Dermis microvascular lymphatic vessel endothelial cell (primary cell): ENCODE data around the gene JAK1. TPM values are rescaled to one million over a fixed set of nuclear protein-coding genes. Genes with fewer than 3 reads are reported as not detected.
"Not testable (repeated sequence)": the region's sequence is repeated elsewhere in the genome, so short reads cannot be mapped to it uniquely, and the experiment has no call there.

Experiments used
- DNase-seq, 2 donors: peaks; one replicate each; pipeline versions ENCODE4 v3.0.0 to v3.0.0-alpha.2; 2010; ENCODE audit warnings: low read depth in 2 of 2
- total RNA-seq: library from RNA; depleted of rRNA; stranded (reverse); fragments of >200 nt; gene quantifications from 2 replicates; pipeline ENCODE4 v1.2.1, GENCODE V29; 2014

JAK1 gene
- 137 and 171 TPM in 2 replicates for total RNA-seq

GRCh38 chr1:64966158-64966971, at the start of gene JAK1:
JAK1 (minus strand) TSS chr1:64966549; CDS start chr1:64886264, 80,285 bp downstream.
- peak; percentile 48 to 86 for DNase-seq

GRCh38 chr1:65014321-65014720, 48.0 kb upstream of the JAK1 start:
- DNase-seq: no peak

GRCh38 chr1:65011983-65012382, 45.6 kb upstream of the JAK1 start:
- DNase-seq: peak in 1 of 2 donors; percentile 11

GRCh38 chr1:65009724-65010420, 43.5 kb upstream of the JAK1 start:
- no peak for DNase-seq

- no peak for DNase-seq
Measured at GRCh38 chr1:65009176-65009575, 42.8 kb upstream of the JAK1 start.

- no peak for DNase-seq
Measured at GRCh38 chr1:65006806-65007205, 40.5 kb upstream of the JAK1 start.

- no peak for DNase-seq
Measured at GRCh38 chr1:65003316-65003664, 36.9 kb upstream of the JAK1 start.

- peak in 1 of 2 donors; percentile 83 for DNase-seq
Measured at GRCh38 chr1:65002508-65003315, 36.4 kb upstream of the JAK1 start.

- DNase-seq: no peak
Measured at GRCh38 chr1:65002156-65002507, 35.8 kb upstream of the JAK1 start.

GRCh38 chr1:65001231-65001792, 35.0 kb upstream of the JAK1 start:
- peak; percentile 41 to 81 for DNase-seq

- not testable (repeated sequence) for DNase-seq
Measured at GRCh38 chr1:64998425-64998948, 32.1 kb upstream of the JAK1 start.

GRCh38 chr1:64996541-64997257, 30.4 kb upstream of the JAK1 start:
- DNase-seq: no peak

GRCh38 chr1:64995316-64995715, 29.0 kb upstream of the JAK1 start:
- DNase-seq: no peak

- no peak for DNase-seq
Measured at GRCh38 chr1:64986903-64987871, 20.8 kb upstream of the JAK1 start.

- no peak for DNase-seq
Measured at GRCh38 chr1:64984737-64985136, 18.4 kb upstream of the JAK1 start.

GRCh38 chr1:64984106-64984505, 17.8 kb upstream of the JAK1 start:
- DNase-seq: no peak

GRCh38 chr1:64983110-64983509, 16.8 kb upstream of the JAK1 start:
- no peak for DNase-seq

- DNase-seq: no peak
Measured at GRCh38 chr1:64981601-64982533, 15.5 kb upstream of the JAK1 start.
